ENCODE results near the gene MRS2.

DNA sequence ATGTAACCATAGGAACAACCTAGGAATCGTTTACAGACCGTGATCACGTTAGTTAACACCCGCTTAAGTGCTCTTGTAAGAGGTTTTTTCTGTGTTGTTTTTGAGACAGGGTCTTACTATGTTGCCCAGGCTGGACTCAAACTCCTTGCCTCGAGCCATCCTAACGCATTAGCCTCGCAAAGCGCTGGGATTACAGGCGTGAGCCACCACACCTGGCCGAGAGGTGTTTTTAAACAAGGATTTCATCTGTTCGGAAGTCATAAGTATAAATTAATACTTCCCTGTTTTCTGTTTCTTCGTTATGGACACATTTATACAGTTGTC lies 727 bp downstream of the MRS2 start:
- TF ChIP-seq, protein P1, sequence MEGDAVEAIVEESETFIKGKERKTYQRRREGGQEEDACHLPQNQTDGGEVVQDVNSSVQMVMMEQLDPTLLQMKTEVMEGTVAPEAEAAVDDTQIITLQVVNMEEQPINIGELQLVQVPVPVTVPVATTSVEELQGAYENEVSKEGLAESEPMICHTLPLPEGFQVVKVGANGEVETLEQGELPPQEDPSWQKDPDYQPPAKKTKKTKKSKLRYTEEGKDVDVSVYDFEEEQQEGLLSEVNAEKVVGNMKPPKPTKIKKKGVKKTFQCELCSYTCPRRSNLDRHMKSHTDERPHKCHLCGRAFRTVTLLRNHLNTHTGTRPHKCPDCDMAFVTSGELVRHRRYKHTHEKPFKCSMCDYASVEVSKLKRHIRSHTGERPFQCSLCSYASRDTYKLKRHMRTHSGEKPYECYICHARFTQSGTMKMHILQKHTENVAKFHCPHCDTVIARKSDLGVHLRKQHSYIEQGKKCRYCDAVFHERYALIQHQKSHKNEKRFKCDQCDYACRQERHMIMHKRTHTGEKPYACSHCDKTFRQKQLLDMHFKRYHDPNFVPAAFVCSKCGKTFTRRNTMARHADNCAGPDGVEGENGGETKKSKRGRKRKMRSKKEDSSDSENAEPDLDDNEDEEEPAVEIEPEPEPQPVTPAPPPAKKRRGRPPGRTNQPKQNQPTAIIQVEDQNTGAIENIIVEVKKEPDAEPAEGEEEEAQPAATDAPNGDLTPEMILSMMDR (IDR thresholded peaks at IDR 0.05), result no peak
- TF ChIP-seq POLR2A (IDR thresholded peaks at IDR 0.05; ENCODE audit: low read depth), result no peak
